Activated CD4-positive, alpha-beta T cell treated with anti-CD3 and anti-CD28 coated beads, Interleukin-2, amount 10 ng/mL, durations not matched to agents 24 days and 14 days (primary cell): ENCODE data around the gene CPZ. TPM values are rescaled to one million over a fixed set of nuclear protein-coding genes. Genes with fewer than 3 reads are reported as not detected.
"Not testable (repeated sequence)": the region's sequence is repeated elsewhere in the genome, so short reads cannot be mapped to it uniquely, and the experiment has no call there.

Experiments
- DNase-seq: peaks from one replicate; pipeline ENCODE4 v3.0.0; 2022
- H3K27ac Mint-ChIP-seq: one replicate; pipeline ENCODE4 v1.8.0; 2022; ENCODE audit warnings: mild to moderate bottlenecking, mixed read lengths
- H3K27me3 Mint-ChIP-seq: one replicate; pipeline ENCODE4 v1.8.0; 2022; ENCODE audit warnings: mixed read lengths
- H3K36me3 Mint-ChIP-seq: one replicate; pipeline ENCODE4 v1.8.0; 2022; ENCODE audit warnings: low read depth, mild to moderate bottlenecking, mixed read lengths
- H3K4me1 Mint-ChIP-seq: one replicate; pipeline ENCODE4 v1.8.0; 2021; ENCODE audit warnings: mixed read lengths
- H3K4me3 Mint-ChIP-seq: one replicate; pipeline ENCODE4 v1.8.0; 2022; ENCODE audit warnings: mild to moderate bottlenecking, moderate library complexity, mixed read lengths
- H3K9me3 Mint-ChIP-seq: one replicate; pipeline ENCODE4 v1.8.0; 2021; ENCODE audit warnings: mixed read lengths
- intact Hi-C: fragments of 100-400 bp; cut with micrococcal nuclease; formaldehyde crosslinking; loops from one replicate; pipeline ENCODE4 v1.15.1; 2023
- total RNA-seq: library from RNA; stranded (reverse); gene quantifications from 2 replicates; pipeline ENCODE4 v1.2.3, GENCODE V29; 2022

CPZ gene
- total RNA-seq, 1 donor from 2014 or later: not detected

- Mint-ChIP-seq H3K36me3 (no peaks in the 10 kb centered on the region), H3K27ac (no peak overlapping the region), H3K27me3 (no peaks in the 10 kb centered on the region), H3K4me3 (no peak overlapping the region), H3K9me3 (no peaks in the 10 kb centered on the region), H3K4me1 (no peaks in the 10 kb centered on the region)
- intact Hi-C loops: no loop called here
- no peak for DNase-seq
Measured at GRCh38 chr4:8610858-8611616, 18.5 kb downstream of the CPZ start.

- no peak overlapping the region for H3K27ac Mint-ChIP-seq
- H3K4me1 Mint-ChIP-seq: no peaks in the 10 kb centered on the region
- H3K9me3 Mint-ChIP-seq: no peaks in the 10 kb centered on the region
- intact Hi-C loops: no loop called here
- no peaks in the 10 kb centered on the region for H3K27me3 Mint-ChIP-seq
- H3K4me3 Mint-ChIP-seq: no peak overlapping the region
- no peaks in the 10 kb centered on the region for H3K36me3 Mint-ChIP-seq
- DNase-seq: no peak
Measured at GRCh38 chr4:8612646-8613045, 20.1 kb downstream of the CPZ start.

- Mint-ChIP-seq H3K27ac (no peak overlapping the region), H3K36me3 (no peaks in the 10 kb centered on the region), H3K9me3 (no peaks in the 10 kb centered on the region), H3K4me1 (no peaks in the 10 kb centered on the region), H3K27me3 (no peaks in the 10 kb centered on the region), H3K4me3 (no peak overlapping the region)
- no peak for DNase-seq
- intact Hi-C loops: no loop called here
Measured at GRCh38 chr4:8613421-8614364, 21.1 kb downstream of the CPZ start.

GRCh38 chr4:8614365-8615193 lies 22.0 kb downstream of the CPZ start:
- intact Hi-C loops: no loop called here
- Mint-ChIP-seq H3K27ac (no peak overlapping the region), H3K36me3 (no peaks in the 10 kb centered on the region), H3K4me3 (no peak overlapping the region), H3K9me3 (no peaks in the 10 kb centered on the region), H3K4me1 (no peaks in the 10 kb centered on the region), H3K27me3 (no peaks in the 10 kb centered on the region)
- DNase-seq: no peak

- Mint-ChIP-seq H3K4me1 (no peaks in the 10 kb centered on the region), H3K27ac (no peak overlapping the region), H3K27me3 (no peaks in the 10 kb centered on the region), H3K36me3 (no peaks in the 10 kb centered on the region), H3K4me3 (no peak overlapping the region), H3K9me3 (no peaks in the 10 kb centered on the region)
- no peak for DNase-seq
- intact Hi-C loops: no loop called here
Measured at GRCh38 chr4:8615366-8615765, 22.8 kb downstream of the CPZ start.

DNA sequence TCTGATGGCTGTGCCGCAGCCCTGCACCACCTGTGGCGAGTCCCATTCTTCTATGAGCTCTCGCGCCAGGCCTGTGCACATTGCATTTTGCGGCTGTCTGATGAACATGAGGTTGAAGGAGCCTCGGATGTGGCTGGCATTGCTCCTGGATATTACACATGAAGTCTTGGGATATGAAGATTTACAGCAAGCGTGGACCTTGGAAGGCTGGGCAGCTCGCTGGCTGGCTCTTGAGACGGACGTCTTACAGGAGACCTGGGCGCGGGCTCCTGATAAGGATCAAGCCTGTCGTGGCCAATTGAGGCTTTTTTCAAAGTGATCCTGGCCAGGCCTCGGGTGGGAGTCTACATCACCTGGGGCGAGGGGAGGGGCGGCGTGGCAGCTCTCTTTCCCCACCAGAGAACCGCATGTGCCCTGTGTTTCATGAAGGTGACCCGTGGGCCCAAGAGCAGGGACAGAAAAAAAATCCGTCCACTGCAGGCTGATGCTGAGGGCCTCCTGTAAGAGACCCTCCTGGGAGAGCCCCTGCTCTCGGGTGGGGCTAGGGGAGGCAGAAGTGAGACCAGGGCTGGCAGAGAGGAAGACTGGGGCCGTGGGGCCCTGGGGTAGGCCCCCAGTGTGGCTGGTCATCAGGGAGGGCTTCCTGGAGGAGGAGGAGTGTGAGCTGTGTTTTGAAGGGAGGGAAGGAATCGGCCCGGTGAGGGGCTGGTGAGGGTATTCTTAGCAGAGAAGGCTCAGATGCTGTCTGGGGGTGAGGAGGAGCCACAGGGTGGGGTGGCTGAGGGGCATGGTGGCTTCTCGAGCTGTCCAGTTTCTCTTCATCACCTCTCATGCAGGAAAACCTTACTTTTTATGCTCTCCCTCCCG lies 23.6 kb downstream of the CPZ start:
- Mint-ChIP-seq H3K9me3 (no peaks in the 10 kb centered on the region), H3K27ac (no peak overlapping the region), H3K27me3 (no peaks in the 10 kb centered on the region), H3K4me1 (no peaks in the 10 kb centered on the region), H3K36me3 (no peaks in the 10 kb centered on the region), H3K4me3 (no peak overlapping the region)
- no peak for DNase-seq
- intact Hi-C loops: no loop called here

DNA sequence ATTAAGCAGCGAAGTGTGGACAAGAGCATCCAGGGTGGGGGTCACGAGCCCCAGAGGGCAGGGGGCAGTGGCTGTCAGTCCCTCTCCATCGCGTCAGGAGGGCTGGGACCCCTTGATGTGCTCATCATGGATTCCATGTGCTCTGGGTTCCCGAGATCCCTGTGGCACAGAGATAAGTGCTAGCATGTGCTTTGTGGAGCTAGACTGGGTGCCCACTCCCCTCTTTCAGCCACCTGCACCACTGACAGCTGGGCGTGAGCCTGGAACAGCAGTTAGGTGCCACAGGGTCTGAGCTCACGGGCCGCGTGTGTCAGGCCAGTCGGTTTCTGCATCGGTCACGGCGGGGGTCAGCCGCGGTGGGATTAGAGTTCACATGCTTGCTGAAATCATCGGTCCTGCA lies 24.3 kb downstream of the CPZ start:
- intact Hi-C loops: no loop called here
- Mint-ChIP-seq H3K4me1 (no peaks in the 10 kb centered on the region), H3K36me3 (no peaks in the 10 kb centered on the region), H3K27ac (no peak overlapping the region), H3K4me3 (no peak overlapping the region), H3K27me3 (no peaks in the 10 kb centered on the region), H3K9me3 (no peaks in the 10 kb centered on the region)
- no peak for DNase-seq

DNA sequence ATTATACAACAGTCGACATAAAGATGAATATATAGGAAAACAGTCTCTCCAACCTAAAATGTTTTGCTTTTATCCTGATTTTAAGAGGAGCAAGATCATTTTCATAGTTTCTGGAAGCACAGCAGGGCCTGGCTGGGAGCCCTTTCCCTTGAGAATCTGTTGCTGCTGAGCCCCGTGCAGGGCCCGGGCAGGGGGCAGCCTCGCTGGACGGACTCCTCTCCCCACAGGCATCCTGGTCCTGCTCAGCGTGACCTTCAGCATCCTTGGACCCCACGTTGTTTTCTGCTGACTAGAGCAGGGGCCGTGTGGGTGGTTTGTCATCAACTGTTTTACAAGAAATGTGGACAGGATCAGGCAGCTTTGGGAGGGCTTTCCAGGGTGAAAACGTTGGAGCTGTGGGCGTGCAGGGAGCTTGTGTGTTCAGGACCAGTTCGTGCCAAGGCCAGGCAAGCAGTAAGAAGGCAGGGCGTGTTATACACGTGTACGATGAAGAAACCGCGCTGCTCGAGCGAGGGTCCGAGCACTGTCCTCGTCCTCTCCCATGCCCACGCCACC lies 25.0 kb downstream of the CPZ start:
- Mint-ChIP-seq H3K27ac (no peak overlapping the region), H3K9me3 (no peaks in the 10 kb centered on the region), H3K4me3 (no peak overlapping the region), H3K36me3 (no peaks in the 10 kb centered on the region), H3K4me1 (no peaks in the 10 kb centered on the region), H3K27me3 (no peaks in the 10 kb centered on the region)
- intact Hi-C loops: no loop called here
- DNase-seq: no peak

GRCh38 chr4:8618421-8618820 lies 25.9 kb downstream of the CPZ start:
- Mint-ChIP-seq H3K36me3 (no peaks in the 10 kb centered on the region), H3K9me3 (no peaks in the 10 kb centered on the region), H3K4me1 (no peaks in the 10 kb centered on the region), H3K27me3 (no peaks in the 10 kb centered on the region), H3K4me3 (no peak overlapping the region), H3K27ac (no peak overlapping the region)
- intact Hi-C loops: no loop called here
- DNase-seq: no peak

DNA sequence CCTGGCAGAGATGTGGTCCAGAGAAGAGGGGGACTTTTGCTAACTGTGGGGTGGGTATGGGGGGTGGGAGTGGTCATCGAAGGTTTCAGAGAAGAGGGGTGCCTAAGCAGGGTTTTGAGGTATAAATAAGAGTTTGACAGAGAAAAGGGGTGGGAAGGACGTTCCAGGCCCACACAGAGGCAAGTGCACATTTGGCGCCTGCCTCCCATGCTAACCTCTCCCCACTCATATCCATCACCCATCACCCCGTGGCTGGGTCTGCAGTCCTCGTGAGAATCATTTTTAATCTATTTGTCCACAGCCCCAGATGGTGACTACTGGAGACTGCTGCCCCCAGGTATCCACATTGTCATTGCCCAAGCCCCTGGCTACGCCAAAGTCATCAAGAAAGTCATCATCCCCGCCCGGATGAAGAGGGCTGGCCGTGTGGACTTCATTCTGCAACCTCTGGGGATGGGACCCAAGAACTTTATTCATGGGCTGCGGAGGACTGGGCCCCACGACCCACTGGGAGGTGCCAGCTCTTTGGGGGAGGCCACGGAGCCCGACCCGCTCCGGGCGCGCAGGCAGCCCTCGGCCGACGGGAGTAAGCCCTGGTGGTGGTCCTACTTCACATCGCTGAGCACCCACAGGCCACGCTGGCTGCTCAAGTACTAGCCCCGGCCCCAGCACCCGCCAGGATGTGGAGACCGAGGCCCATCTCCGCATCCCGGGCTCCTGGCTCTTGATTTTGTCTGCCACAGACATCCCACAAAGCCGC lies 26.6 kb downstream of the CPZ start:
- no peak for DNase-seq
- H3K9me3 Mint-ChIP-seq: no peaks in the 10 kb centered on the region

DNA sequence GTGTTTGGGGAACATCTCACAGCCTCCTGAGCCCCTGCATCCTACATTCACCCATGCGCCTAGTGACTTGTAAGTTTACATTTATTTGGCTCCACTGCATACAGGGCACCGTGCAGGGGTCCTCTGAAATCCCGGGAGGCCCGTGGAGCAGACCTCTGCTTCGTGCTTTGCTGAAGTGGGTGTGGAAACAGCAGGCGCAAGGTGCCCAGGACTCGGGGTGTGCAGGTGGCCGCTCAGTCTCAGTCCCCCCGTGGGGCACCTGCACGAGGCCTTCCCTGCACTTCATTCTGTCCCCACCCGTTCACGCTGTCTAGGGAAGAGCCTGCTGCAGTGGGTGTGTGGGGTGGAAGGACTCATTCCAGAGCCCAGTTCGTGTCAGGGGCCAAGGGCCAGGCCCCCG lies 28.6 kb downstream of the CPZ start:
- intact Hi-C loops, H3K36me3 Mint-ChIP-seq, H3K4me1 Mint-ChIP-seq, H3K27ac Mint-ChIP-seq, H3K9me3 Mint-ChIP-seq, DNase-seq, H3K27me3 Mint-ChIP-seq, H3K4me3 Mint-ChIP-seq: not testable (repeated sequence)

More for the DNA sequence above, 26.6 kb downstream of the CPZ start:
- no peak overlapping the region for H3K27ac Mint-ChIP-seq
- intact Hi-C loops: no loop called here
- H3K27me3 Mint-ChIP-seq: no peaks in the 10 kb centered on the region
- no peak overlapping the region for H3K4me3 Mint-ChIP-seq
- H3K4me1 Mint-ChIP-seq: no peaks in the 10 kb centered on the region
- no peaks in the 10 kb centered on the region for H3K36me3 Mint-ChIP-seq

- H3K27me3 Mint-ChIP-seq, H3K27ac Mint-ChIP-seq, intact Hi-C loops, H3K4me1 Mint-ChIP-seq, DNase-seq, H3K4me3 Mint-ChIP-seq, H3K36me3 Mint-ChIP-seq, H3K9me3 Mint-ChIP-seq: not testable (repeated sequence)
Measured at GRCh38 chr4:8624601-8625272, 32.2 kb downstream of the CPZ start.
